Muscle of back (tissue), 11 donors: Measurements from ENCODE around the gene VSTM2B. TPM values are rescaled to one million over a fixed set of nuclear protein-coding genes. Genes with fewer than 3 reads are reported as not detected.
A peak's percentile ranks its signal among the peaks of the same experiment; 100 is the strongest.

Source experiments
- DNase-seq, 3 donors: peaks; one replicate each; pipeline versions ENCODE4 v3.0.0 to v3.0.0-alpha.2; 2013
- polyA plus RNA-seq, 10 donors: library from polyadenylated mRNA; unstranded; fragments of 120-200 nt; gene quantifications; one replicate each; pipeline ENCODE4 v1.2.1, GENCODE V29; 2013; ENCODE audit not compliant: insufficient read length in 10 of 10

VSTM2B gene
- polyA plus RNA-seq, 10 donors, result 0.14 to 0.52 (median 0.42) TPM; not detected in 5

DNA sequence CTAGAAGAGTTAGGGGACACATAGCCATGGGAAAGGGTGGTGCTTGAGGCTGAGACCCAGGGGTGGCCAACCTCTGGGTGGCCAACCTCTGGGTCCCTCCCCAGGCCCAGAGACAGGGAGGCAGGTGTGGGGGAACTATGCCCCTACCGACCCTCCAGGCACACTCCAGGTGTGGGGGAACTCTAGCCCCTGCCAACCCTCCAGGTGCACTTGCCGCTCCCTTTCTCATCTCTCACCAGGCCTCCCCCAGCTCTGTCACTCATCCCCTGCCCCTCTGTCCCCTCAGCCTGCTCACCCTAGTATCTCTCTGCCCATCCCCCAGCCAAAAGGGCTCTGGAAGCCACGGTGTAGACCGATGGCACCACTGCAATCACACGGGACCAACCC, 10.6 kb upstream of the VSTM2B start:
- DNase-seq, result no peak

DNA sequence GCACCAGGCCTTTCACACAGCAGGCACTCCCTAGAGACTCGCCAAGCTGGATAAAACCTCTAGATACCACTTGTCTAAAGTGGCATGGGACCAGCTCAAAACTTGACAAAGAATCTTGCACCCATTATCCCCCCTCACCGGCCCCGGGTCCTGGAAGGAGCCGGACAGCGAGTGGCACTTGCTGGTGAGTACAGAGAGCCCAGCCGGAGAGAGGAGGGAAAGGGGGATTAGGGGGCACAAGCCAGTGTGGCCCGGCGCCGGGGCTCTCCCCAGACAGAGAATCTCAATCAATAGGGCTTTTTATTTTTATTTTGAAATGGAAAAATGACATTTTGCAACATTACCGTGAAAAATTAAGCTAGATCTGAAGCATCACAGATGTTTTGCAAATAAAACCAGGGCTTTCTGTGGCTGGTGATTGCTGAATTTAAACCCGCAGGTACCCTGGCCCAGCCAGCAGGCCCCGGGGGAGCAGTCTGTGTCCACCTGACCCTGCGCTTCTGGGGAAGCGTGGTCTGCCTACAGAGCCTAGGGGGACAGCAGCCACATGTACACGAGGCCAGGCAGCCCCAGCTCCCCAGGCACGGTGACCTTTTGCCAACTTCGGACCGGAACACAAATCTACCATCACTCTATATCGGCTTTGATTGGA, 10.0 kb upstream of the VSTM2B start:
- no peak for DNase-seq

DNA sequence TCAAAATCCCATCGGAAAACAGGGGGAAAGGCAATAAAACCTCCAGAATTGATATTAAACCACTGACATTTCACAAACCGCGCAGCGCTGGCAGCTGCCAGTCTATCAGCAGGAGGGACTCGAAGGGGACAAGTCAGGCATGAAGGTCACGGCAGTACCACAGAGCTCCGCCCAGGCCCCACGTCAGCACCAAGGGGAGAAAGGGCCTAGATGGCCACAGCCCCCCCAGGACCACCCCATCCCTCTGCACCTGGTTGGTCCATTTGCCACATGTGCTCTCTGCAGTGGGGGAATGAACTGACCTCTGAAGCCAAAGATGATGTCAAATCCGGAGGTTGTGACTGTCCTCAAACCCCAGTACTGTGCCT, 9.5 kb upstream of the VSTM2B start:
- DNase-seq, result no peak

DNA sequence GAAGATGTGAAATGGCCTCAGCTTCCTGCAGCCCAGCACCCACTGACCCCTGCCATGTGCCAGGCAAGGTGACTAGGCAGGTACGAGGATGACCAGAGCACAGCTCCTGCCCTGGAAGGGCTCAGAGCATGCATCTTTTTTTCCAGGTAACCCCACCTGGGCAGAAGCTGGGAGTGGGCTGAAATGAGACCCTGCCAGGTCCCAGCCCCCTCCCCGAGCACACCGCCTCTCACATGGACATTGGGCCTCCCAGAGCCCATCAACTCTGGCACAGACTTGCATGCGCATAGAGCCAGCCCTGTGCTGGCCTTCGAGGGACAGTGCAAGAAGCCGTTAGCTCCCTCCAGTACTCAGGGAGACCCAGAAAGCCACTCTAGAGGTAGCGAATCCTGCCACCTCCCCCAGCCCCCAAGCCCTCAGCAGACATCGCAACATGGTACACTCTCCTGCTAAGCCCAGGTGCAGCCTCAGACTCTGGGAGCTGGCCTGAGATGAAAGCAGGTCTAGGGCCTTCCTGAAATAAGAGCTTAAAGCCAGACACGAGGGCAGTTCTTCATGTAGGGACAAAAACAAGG, 8.9 kb upstream of the VSTM2B start:
- DNase-seq, result no peak

DNA sequence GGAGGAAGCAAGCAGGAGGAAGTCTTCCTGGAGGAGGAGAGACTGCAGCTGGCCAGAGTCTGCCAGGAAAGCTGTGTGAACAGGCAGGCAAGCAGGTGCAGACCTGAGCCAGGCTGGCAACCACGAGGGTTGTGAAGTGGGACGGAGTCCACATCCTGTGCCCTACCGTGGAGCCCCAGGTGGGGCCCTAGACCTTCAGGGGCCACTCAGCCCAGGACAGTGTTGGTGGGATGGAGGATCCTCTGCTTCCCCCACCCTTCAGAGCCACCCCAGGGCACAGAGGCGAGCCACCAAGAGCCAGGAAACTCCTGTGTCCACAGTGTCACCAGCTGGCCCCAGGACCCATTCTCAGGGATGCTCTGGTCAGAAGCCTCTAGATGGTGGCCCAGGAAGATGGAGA, 8.4 kb upstream of the VSTM2B start:
- DNase-seq, result no peak

DNA sequence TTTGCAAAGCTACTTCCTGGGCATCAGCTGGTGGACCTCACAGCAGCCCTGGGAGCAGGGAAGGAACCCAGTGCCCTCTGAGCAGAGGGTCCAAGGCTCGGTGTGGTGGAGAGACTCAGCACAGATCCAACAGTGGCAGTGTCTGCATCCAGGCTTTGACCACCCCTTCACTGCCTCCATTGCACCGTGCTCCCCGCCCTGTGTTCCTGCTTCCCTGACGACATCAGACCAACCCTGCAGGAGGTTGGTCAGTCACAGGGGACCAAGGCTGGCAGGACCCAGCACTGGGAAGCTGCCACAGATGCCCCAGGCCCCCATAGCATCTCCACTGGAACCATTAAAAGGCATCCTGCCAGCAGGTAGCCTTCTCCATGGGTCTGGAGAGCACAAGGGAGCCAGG, 7.8 kb upstream of the VSTM2B start:
- no peak for DNase-seq

DNA sequence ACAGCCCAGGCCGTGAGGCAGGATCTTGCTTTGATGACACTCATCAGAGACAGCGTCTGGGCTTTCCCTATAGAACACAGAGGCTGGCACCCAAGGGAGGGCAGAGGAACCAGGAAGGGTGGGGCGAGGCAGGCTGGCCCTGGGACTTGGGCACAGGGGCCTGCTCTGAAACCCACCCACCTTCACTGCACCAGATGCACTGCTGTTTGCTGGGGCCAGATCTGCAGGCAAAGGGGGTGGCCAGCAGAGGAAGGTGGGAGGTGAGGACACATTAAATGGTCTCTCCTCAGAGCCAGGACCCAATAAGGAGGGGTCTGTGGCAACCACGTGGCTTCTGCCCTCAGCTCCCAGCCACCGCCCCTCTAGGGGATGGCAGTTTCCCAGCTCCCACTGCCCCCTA, 6.6 kb upstream of the VSTM2B start:
- DNase-seq, result no peak

DNA sequence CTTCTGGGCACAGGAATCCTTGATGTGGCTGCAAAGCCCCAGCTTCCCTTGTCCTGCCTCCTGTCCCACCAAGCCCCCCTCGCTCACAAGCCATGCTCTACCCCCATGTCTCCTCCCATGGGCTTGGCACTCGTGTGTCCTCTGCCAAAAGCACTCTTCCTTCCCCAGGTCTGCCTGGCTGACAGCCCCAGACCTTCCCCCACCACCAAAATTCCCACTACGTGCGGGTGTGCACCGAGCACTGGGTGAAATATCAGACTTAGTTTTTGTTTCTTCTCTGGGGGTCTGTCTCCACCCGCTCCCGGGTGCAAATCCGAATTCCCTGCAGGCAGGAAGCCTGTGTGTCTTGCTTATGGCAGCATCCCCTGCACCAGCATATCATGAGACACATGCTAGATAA, 5.9 kb upstream of the VSTM2B start:
- no peak for DNase-seq

DNA sequence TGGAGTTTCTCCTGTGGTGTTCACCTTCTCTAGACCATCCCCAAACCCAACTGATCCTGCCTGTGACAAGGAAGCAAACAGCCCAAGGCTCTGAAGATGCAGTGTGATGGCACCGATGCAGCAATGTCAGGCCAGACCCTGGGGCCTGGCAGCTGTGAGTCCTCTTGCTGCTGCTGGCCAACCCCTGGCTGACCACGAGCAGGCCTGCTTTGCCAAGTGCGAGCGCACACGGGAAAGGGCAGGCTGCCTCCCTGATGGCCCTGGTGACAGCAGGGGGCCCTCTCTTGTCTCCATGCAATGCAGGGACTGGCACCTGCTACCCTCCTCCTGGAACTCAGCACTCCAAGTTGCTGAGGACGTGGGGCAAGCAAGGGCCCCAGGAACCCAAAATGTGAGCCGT, 5.4 kb upstream of the VSTM2B start:
- no peak for DNase-seq

DNA sequence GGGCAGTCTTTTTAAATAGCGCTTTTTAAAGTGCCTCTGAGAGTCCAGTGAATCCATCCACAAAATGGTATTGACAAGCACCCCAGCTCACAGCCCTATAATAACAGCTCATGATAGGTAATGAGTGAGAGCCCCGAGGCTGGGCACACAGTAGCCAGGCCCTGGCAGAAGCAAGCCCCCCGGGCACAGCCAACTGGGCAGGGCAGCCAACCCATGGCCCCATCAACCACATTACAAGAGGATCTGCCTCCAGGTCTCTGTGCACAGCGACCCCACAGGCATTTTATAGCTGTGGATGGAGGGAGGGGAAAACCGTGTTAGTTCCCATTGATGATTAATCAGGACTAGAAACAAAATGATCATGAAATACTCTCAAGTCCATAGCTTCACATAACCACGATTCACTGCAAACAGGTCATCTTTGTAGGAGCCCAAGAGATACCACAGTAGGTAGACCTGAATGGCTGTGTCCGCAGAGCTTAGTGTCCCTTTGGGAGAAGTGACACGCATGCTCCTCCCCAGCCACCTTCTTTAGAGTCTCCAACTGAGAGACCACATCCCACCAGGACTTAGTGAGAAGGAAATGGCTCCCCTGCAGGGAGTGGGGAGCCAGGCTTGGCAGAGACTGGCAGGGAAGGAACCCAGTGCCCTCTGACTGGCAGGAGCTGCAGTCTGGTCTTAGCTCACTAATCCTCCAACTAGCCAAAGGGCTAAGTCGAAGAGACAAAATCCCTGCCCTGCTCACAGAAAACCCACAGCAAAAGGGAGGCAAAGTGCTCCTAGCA, 4.3 kb upstream of the VSTM2B start:
- no peak for DNase-seq

DNA sequence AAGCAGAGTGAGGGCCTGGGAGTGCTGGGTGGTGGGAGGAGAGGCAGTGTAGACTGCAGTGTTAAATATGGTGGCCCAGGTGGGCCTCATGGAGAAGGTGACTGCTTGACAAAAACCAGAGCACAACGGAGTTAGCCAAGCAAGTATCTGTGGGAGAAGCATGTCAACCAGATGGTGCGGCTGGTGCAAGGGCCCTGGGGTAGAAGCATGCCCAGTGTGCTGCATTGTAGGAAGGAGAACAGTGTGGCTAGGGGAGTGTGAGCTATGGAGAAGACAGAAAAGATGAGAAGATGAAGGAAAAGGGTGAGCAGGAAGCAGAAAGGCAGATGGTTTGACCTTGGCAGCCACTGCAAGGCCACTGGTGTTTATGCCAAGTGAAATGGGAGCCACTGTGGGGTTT, 2.2 kb upstream of the VSTM2B start:
- no peak for DNase-seq

DNA sequence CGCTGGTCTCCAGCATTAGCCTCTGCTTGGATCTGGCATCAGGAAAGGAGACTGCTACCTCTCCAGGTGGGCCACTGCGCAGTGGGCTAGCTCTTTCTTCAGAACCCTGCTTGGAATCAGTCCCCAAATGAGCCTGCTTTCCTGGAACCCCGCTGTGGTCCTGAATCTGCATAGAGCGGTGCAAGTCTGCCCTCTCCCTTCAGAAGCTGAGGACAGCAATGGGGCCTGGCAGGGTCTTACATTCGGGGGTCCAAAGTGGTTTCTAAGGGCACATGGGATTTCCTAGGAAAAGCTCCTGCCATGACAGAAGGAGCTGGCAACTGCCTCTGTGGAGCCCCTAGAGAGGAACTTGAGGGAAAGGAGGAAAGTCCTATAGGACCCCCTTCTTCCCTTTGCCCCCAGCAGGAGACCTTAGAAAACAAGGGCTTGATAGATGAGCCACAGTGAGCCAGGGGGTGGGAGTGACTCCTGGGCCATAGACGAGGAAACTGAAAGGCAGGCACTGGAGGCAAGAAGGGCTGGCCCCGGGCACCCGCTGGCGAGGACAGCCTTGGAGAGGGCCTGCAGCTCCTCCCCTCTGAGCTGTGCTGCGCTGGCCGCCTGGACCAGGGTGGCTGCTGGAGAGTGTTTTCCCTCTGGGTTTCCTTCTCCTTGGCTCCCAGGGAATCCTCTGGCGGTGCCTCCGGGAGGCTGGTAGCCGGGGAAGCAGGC, 1.4 kb upstream of the VSTM2B start:
- no peak for DNase-seq

DNA sequence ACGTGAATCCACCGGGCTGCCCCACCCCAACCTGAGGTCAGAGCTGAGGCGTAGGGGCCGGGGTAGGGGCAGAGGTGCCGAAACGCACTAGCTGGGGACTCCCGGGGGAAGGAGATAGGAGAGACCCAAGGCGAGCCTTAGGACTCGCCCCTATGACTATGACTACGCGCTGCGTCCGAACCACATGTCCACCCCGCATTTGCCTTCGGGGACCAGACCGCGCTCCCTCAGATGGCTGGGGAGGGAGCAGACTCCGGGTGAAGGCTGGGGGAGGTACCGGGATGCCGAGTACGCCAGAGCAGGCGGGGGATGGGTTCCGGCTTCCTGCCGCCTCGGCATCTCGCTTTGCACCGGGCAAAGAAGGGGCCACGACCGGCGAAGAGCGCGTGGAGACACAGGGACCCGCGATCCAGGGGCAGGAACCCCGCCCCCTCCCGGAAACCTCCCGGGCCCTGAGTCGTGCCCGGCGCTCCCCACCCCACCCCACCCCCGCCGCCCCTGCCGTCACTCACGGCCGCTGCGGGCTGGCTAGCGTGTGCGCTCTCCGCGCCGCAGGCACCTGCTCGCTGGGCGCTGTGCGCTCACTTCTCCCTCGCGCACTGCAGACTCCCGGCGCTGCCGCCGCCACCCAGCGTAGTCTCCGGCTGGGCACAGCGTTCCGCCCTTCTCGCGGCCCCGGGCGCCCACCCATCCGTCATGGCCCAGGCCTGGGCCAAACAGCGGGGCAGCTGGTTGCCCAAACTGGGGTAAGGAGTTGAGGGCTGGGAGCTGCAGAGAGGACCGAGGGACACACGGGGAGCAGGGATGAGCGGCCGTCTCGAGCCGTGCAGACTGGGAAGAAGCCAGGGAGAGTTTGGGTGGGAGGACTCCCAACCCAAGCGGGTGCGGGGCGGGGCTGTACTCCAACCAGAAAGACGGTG, 622 bp upstream of the VSTM2B start:
- DNase-seq, result peak in 1 of 3 donors; percentile 32

DNA sequence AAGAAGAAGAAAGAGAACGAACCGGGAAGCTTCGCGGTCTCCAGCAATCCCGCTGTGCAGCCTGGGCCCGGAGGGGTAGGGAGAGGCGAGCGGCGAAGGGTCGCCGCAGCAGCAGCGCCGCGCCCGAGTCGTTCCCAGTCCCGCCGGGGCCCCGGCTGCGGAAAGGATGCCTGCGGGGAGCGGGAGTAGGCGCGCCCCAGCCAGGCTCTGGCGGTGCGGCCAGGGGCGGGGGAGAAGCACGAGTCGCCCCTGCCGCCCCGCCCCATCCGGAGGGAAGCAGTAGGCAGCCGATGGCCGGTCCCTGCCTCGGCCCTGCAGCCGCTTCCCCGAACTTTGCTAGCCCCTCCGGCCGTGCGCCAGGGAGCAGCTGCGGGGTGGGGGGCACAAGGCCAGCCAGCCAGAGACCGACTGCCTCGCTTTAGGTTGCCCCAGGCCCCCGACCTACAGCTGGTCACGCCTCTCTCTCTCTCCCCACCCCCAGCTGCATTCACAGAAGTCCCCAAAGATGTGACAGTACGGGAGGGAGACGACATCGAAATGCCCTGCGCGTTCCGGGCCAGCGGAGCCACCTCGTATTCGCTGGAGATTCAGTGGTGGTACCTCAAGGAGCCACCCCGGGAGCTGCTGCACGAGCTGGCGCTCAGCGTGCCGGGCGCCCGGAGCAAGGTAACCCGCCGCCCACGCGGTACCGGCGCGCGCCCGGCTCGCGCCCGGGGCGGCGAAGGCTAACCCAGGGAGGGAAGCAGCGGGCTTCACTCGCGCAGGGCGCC, 1.1 kb downstream of the VSTM2B start:
- DNase-seq, result peak in 1 of 3 donors; percentile 32

DNA sequence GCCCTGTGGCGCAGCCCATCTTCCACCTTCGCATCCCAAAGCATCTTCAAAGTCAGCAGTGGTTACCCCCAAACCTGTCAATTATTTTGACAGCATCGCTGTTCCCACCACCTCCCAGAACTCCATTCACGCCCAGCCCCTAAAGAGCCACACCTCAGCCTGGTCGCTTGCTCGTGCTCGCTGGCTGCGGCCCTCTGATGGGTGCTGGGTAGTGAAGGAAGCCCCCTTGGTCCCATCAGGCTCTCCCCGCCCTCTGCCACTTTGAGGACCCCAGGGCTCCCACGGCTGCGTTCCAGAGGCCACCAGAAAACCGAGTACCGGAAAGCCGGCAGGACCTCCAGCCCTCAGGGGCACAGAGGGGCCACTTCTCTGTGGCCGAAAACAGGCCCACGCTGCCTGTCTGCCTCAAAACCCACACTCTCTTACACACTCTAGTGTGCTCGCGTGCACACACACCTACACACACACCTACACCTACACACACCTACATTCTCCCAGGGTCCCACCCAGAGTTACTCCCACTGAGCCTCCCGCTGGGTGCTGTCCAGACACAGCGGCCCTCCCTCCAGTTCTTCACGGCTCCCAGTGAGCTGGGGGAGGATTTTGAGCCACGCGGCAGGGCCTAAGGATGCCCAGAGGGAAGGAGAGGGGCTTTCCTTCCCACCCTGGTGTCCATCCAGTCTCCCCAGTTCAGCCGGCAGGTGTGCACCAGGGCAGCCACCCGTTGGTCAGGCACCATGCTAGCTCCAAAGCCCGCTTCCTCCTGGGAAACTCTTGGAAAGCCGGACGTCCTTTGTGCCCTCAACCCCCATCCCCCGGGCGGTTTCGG, 1.9 kb downstream of the VSTM2B start:
- DNase-seq, result no peak

DNA sequence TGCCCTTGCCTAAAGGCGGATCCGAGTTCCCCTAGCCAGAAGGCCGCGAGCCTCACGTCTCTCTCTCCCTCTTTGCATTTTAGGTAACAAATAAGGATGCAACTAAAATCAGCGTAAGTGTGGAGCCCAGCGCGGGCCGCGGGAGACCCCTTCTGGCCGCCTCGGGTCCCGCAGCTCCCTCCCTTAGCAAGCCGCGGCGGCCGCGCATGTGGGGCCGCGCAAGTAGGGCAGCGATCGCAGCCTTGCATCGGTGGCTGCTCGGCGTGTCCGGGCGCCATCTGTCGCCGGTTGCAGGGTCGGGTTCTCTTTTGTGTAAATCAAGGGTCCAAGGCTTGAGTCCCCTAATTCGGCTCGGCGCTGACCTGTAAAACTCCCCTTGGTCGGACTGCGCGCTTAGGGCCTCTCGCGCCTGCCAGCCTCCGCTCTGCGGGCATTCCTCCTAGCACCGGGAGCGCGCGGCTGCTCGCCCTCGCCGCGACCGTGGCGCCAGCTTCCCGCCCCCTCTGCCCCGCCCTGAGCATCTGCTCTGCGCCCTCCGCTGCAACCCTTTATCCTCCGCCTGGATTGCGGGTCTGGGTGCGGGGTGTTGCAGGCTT, 2.7 kb downstream of the VSTM2B start:
- DNase-seq, result peak; percentile 61 to 92 (median 83)

DNA sequence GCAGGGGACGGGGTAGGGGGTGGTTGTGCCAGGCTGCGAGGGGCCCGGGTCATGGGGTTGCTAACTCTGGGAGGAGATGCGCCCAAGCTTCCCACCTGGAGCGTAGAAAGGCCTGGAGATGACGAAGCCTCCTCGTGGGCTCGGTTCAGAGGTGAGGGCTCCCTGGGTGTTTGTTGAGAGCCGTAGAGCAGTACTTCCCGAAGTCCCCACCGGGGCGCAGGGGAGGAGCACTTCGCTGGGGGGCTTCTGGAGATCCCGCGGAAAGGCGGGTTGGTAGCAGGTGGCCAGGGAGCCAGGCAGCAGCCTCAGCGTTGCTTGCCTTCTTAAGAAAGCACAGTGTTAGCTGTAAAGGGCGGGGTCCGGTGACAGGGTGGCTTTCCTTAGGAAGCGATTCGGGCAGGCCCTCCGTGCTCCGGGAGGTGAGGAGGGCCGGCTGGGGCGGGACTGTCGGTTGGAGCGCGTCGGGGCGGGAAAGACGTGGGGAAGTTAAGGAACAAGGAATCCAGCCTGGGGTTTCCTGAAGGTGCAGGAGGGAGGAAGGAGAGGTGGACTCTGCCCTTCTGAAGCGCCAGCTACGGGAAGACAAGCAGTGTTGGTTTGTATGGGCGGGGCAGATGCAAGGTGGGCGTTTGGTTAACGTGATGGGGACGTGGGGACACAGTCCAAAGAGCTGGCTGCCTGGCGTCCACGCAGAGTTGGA, 3.3 kb downstream of the VSTM2B start:
- DNase-seq, result no peak

DNA sequence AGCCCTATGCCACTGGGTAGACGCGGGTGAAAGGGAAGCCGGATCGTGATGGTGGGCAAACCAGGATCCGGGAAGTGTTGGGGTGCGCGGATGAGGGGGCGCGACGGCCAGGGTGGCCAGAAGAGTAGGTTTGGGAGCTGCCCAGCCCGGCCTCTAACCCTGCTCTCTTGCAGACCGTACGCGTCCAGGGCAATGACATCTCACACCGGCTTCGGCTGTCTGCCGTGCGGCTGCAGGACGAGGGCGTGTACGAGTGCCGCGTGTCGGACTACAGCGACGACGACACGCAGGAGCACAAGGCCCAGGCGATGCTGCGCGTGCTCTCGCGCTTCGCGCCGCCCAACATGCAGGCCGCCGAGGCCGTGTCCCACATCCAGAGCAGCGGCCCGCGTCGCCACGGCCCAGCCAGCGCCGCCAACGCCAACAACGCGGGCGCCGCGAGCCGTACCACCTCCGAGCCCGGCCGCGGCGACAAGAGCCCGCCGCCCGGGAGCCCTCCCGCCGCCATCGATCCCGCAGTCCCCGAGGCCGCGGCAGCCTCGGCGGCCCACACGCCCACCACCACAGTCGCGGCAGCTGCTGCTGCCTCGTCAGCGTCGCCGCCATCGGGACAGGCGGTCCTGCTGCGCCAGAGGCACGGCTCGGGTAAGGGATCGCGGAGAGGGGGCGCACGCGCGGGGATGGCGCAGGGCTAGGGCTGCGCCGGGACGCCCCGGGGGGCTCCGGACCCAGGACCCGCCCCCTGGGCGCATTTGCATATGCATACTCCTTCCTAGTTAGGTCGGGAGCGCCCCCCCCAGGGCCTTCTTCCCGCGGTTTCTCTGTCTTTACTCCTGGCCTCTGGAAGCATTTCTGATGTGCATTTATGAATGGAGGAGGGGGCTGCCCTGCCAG, 4.1 kb downstream of the VSTM2B start:
- peak in 1 of 3 donors; percentile 32 for DNase-seq
